SK-N-SH (cell line): ENCODE data around the gene TRIM44.

ENCODE experiments used
- EP300 ChIP-seq, 2 experiments: IDR thresholded peaks; 2 replicates each; pipeline versions ENCODE4 v1.4.0 to v1.6.1; 2012; ENCODE audit warnings: borderline replicate concordance in 1 of 2, low read depth in 1 of 2, low read length in 1 of 2
- EZH2phosphoT487 ChIP-seq: fragments of 200-600 bp; sonication (generic); IDR thresholded peaks from 2 replicates; pipeline ENCODE4 v1.6.1; 2017; ENCODE audit warnings: low read depth, mixed run types, mild to moderate bottlenecking, antibody characterized with exemption, moderate library complexity, borderline replicate concordance
- FOSL2 ChIP-seq: IDR thresholded peaks from 2 replicates; pipeline ENCODE4 v1.4.0; 2012; ENCODE audit warnings: low read depth, mild to moderate bottlenecking, moderate library complexity, borderline replicate concordance
- GATA2 ChIP-seq: sonication (generic); formaldehyde crosslinking; IDR thresholded peaks from 2 replicates; pipeline ENCODE4 v1.5.0; 2020; ENCODE audit warnings: mild to moderate bottlenecking, missing genetic modification reagents
- MXI1 ChIP-seq: IDR thresholded peaks from 2 replicates; pipeline ENCODE4 v1.6.1; 2012; ENCODE audit warnings: mild to moderate bottlenecking, low read depth, low read length, improper control_type of control experiment
- POLR2AphosphoS5 ChIP-seq: IDR thresholded peaks from 2 replicates; pipeline ENCODE4 v1.6.1; 2012; ENCODE audit warnings: low read depth, low read length
- RAD21 ChIP-seq: IDR thresholded peaks from 2 replicates; pipeline ENCODE4 v1.6.1; 2012; ENCODE audit warnings: mild to moderate bottlenecking, low read length
- RXRA ChIP-seq: IDR thresholded peaks from 2 replicates; pipeline ENCODE4 v1.4.0; 2012; ENCODE audit warnings: low read depth, mild to moderate bottlenecking, borderline replicate concordance
- TAF1 ChIP-seq: IDR thresholded peaks from 2 replicates; pipeline ENCODE4 v1.6.1; 2012; ENCODE audit warnings: low read depth, mild to moderate bottlenecking, low read length, moderate library complexity, borderline replicate concordance
- YY1 ChIP-seq: IDR thresholded peaks from 2 replicates; pipeline ENCODE4 v1.4.0; 2012; ENCODE audit warnings: low read depth, mild to moderate bottlenecking
- TF ChIP-seq, protein P1 (sequence below): fragments of 200-600 bp; sonication (generic); IDR thresholded peaks from 2 replicates; pipeline ENCODE4 v1.6.1; 2017; ENCODE audit warnings: antibody characterized with exemption, mild to moderate bottlenecking, moderate library complexity
- TF ChIP-seq, protein P2 (sequence below): IDR thresholded peaks from 2 replicates; pipeline ENCODE4 v1.4.0; 2012; ENCODE audit warnings: low read depth
- TF ChIP-seq, protein P3 (sequence below): IDR thresholded peaks from 2 replicates; pipeline ENCODE4 v1.4.0; 2012; ENCODE audit warnings: low read depth, borderline replicate concordance

DNA sequence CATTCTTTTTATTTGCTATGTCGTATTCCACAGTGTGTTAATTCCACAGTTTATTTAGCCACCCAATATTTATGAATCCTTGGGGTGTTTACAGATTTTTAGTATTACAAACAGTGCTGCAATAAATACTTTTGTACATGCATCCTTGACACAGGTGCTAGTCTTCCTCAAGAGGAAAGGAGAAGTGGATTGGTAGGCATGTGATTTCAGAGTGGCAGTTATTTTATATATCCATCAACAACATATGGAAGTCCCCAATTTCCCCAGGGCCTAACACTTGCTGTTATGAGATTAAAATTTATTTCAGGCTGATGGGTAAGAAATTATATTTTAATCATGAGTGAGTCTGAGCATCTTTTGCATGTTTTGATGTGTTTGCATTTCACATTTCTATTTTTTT is 17.9 kb downstream of the TRIM44 start:
- no peak for TF ChIP-seq MXI1
- no peak for TF ChIP-seq EP300 (IDR thresholded peaks at IDR 0.05; ENCODE audit: borderline replicate concordance in 1 of 2, low read depth in 1 of 2, low read length in 1 of 2)
- TF ChIP-seq YY1 = no peak
- TF ChIP-seq, protein P1, sequence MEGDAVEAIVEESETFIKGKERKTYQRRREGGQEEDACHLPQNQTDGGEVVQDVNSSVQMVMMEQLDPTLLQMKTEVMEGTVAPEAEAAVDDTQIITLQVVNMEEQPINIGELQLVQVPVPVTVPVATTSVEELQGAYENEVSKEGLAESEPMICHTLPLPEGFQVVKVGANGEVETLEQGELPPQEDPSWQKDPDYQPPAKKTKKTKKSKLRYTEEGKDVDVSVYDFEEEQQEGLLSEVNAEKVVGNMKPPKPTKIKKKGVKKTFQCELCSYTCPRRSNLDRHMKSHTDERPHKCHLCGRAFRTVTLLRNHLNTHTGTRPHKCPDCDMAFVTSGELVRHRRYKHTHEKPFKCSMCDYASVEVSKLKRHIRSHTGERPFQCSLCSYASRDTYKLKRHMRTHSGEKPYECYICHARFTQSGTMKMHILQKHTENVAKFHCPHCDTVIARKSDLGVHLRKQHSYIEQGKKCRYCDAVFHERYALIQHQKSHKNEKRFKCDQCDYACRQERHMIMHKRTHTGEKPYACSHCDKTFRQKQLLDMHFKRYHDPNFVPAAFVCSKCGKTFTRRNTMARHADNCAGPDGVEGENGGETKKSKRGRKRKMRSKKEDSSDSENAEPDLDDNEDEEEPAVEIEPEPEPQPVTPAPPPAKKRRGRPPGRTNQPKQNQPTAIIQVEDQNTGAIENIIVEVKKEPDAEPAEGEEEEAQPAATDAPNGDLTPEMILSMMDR = no peak
- no peak for TF ChIP-seq RAD21
- no peak for TF ChIP-seq TAF1
- no peak for TF ChIP-seq RXRA
- TF ChIP-seq, protein P2, sequence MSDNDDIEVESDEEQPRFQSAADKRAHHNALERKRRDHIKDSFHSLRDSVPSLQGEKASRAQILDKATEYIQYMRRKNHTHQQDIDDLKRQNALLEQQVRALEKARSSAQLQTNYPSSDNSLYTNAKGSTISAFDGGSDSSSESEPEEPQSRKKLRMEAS = no peak
- no peak for TF ChIP-seq FOSL2
- TF ChIP-seq, protein P3, sequence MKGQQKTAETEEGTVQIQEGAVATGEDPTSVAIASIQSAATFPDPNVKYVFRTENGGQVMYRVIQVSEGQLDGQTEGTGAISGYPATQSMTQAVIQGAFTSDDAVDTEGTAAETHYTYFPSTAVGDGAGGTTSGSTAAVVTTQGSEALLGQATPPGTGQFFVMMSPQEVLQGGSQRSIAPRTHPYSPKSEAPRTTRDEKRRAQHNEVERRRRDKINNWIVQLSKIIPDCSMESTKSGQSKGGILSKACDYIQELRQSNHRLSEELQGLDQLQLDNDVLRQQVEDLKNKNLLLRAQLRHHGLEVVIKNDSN = no peak
- no peak for TF ChIP-seq GATA2 (CRISPR knock-in tag)
- no peak for TF ChIP-seq POLR2AphosphoS5
- TF ChIP-seq EZH2phosphoT487 = no peak
